GM18520 (cell line): ENCODE data around the gene CDA.
"Not testable (repeated sequence)": the region's sequence is repeated elsewhere in the genome, so short reads cannot be mapped to it uniquely, and the experiment has no call there.

Source experiments
- ATAC-seq: cut with Tn5 transposase; IDR thresholded peaks from one replicate; pipeline ENCODE4 v1.9.1; 2021; ENCODE audit not compliant: unreplicated experiment

Gene CDA

GRCh38 chr1:20586953-20587660, 1.8 kb upstream of the CDA start:
- no peak for ATAC-seq

DNA sequence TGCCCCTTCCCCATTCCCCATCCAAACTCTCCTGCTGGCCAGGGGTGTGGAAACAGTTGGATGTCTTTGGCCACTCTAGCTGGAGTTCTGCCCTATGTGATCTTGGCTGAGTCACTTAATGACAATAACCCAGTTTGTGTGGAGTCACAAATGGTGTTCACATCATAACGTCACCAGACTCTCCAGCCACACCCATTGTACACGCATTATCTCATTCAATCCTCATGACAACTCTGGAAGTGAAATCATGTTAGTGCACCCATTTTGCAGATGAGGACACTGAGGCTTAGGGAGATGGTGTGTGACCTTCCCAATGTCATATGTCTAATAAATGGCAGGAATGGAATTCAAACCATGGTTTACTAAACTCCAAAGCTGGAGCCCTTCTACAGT, 1.2 kb upstream of the CDA start:
- no peak for ATAC-seq

- no peak for ATAC-seq
Measured at GRCh38 chr1:20589331-20590278, 708 bp downstream of the CDA start.

- no peak for ATAC-seq
Measured at GRCh38 chr1:20590306-20590777, 1.4 kb downstream of the CDA start.

DNA sequence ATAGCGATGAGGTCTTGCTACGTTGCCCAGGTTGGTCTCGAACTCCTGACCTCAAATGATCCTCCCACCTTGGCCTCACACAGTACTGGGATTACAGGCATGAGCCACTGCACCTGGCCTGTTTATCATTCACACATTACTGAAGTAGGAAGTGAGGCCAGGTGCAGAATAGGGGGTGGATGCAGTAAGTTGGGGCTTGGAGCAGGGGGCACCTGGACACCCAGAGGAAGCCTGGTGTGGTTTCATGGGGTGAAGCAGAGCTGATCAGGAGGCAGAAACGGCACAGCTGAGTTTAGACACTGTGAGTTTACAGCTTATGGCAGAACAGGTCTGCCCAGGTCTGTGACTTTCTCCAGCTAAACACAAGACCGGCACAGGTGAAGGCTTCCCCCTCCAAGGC, 4.9 kb downstream of the CDA start:
- no peak for ATAC-seq

DNA sequence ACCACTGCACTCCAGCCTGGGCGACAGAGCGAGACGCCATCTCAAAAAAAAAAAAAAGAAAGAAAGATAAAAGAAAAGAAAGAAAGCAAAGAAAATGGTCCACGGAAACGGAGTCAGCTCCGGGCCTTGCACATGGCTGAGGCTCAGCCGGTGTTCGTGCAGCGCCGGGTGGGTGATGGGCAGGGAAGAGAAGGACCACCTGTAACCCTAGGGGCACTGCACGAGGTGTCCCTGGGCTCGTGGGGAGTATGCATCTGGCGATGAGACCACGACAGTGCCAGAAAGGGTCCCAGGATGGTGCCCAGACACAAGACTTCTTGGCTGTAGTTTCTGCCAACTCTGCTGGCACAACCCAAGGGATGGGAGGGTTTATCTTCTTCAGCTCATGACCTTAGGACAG, 5.8 kb downstream of the CDA start:
- ATAC-seq, result no peak

DNA sequence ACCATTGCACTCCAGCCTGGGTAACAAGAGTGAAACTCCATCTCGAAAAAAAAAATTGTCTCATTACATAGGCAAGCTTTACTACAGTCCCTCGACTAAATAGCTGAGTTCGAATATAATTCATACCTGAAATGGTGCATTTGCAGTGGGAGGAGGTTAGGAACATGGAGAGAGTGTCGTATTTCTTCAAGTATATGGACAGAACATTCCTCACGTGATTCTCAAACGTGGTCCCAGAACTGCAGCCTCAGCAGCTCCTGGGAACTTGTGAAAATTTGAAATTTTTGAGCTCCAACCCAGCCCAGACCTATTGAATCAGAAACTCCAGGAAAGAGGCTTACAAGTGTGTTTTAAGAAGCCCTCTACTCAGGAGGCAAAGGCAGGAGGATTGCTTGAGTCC, 7.2 kb downstream of the CDA start:
- ATAC-seq, result no peak

DNA sequence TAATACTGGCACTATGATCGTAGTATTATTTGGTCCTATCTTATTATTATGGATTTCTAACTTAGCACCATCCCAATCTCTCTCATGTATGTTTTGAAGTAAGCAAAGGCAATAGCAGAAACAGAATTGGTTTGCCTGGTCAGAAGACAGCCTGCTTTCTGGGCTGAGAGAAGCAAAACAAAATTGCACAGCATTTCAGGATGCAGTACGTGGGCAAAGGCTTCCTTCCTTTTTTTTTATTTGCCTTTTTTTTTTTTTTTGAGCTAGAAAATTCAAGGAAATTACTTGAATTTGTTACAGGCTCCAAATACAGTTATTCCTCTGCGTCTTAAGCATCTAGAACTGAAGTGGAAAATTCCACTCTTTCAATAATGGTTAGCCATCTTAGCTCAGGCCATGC, 8.8 kb downstream of the CDA start:
- ATAC-seq, result no peak

- no peak for ATAC-seq
Measured at GRCh38 chr1:20600156-20600555, 11.3 kb downstream of the CDA start.

GRCh38 chr1:20601129-20601825, 12.4 kb downstream of the CDA start:
- no peak for ATAC-seq

DNA sequence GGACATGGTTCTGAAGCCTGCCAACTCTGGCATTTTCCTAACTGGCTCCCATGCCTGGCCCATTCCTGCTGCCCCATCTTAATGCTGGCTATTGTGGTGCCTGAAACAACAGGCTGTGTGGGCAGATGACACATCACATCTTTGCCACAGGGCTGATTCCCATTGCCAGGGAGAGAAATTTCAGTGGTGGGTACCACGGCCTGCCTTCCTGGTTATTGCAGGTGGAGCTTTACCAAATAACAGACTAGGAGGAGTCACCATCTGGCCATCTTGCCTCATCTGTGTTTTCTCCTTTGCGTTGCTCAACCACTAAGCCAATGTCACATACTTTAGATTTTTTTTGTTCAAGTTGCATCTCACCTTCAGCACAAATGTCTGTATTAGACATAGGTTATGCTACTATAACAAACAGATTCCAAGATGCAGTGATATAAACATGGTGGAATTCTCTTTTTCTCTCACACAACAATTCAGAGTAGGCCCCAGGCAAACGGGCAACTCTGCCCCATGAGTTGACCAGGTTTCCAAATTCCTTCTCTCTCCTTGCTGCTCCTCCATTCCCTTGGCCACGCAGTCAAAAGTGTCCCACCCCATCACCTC, 14.1 kb downstream of the CDA start:
- no peak for ATAC-seq

GRCh38 chr1:20603504-20604464, 14.9 kb downstream of the CDA start:
- no peak for ATAC-seq

- no peak for ATAC-seq
Measured at GRCh38 chr1:20604678-20605077, 15.8 kb downstream of the CDA start.

DNA sequence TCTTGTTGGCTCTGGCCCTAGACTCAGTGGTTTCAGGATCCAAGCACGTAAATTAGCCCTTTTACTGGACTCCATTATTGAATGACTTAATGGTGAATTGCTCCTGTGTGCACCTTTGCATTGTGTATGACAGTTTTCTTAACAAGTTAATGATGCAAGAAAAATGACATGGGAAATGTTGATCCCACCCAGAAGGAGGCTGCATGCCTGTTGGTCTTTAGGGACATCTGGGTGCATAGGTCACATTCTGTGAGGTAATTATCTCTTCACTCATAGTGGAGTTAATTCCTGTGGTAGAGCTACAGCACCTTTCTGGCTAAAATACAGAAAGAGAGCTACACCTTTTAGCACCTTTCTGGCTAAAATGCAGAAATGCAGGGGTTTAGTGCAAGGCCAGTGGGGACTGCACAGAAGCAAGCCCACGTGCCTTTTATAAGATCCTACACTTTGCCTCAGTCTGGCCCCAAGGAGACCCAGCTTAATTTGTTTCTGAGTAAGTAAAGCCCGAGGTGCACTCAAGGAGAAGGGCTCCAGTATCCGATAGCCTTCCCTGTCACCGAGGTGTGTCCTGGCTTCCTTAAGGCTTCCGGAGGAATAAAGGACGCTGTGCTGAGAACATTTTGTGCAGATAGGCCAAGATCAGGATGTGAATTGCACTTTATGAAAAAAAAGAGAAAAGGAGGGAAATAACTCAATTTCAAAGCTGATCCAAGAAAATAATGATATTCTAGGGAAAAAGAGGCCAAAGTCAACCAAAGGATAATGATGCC, 18.1 kb downstream of the CDA start:
- not testable (repeated sequence) for ATAC-seq

GRCh38 chr1:20609541-20609940, 20.6 kb downstream of the CDA start:
- ATAC-seq, result no peak

DNA sequence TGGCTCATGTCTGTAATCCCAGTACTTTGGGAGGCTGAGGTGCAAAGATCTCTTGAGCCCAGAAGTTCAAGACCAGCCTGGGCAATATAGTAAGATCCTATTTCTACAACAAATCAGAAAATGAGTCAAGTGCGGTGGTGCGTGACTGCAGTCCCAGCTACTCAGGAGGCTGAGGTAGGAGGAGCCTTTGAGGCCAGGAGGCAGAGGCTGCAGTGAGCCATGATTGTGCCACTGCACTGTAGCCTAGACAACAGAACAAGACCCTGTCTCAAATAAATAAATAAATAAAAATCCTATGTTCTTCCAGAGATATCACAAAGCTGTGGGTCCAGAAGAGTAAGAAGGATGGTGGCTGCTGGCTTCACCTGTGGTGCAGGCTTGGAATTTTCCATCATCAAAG, 22.1 kb downstream of the CDA start:
- ATAC-seq, result no peak

DNA sequence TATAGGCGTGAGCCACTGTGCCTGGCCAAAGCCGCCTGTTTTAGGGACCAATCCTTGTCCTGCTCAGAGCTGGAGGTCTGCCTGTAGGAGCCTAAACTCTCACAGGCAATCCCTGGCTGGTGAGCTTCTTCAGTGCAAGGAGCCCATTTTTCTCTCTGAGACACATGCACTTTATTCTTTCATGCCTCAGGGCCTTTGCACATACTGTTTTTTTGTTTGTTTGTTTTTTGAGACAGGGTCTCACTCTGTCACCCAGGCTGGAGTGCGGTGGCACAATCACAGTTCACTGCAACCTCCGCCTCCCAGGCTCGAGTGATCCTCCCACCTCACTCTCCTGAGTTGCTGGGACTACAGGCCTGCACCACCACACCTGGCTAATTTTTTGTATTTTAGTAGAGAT, 22.8 kb downstream of the CDA start:
- ATAC-seq, result no peak

GRCh38 chr1:20612221-20612746, 23.4 kb downstream of the CDA start:
- ATAC-seq, result no peak

- ATAC-seq, result no peak
Measured at GRCh38 chr1:20614131-20614579, 25.3 kb downstream of the CDA start.
